Cardiac septum (tissue), 1 donor: Measurements from ENCODE around the gene GYG1. TPM values are rescaled to one million over a fixed set of nuclear protein-coding genes. Genes with fewer than 3 reads are reported as not detected.
"Not testable (repeated sequence)": the region's sequence is repeated elsewhere in the genome, so short reads cannot be mapped to it uniquely, and the experiment has no call there.

Experiments used
- DNase-seq: peaks from one replicate; pipeline ENCODE4 v3.0.0-alpha.2; 2020; ENCODE audit warnings: low spot score
- intact Hi-C: fragments of 100-400 bp; cut with DNase I; formaldehyde crosslinking; loops from one replicate; pipeline ENCODE4 v1.14.0; 2022
- total RNA-seq: library from RNA; stranded (reverse); fragmentation: NEBNext Ultra II Directional; extraction: Animal tissue kit (Norgen Biotek cat#: 25700); gene quantifications from one replicate; pipeline ENCODE4 v1.2.1, GENCODE V29; 2021
- donor health status: DM: no; HTN: no; CAD: no.

The GYG1 gene
- total RNA-seq, 1 donor from 2014 or later = 123 TPM

DNA sequence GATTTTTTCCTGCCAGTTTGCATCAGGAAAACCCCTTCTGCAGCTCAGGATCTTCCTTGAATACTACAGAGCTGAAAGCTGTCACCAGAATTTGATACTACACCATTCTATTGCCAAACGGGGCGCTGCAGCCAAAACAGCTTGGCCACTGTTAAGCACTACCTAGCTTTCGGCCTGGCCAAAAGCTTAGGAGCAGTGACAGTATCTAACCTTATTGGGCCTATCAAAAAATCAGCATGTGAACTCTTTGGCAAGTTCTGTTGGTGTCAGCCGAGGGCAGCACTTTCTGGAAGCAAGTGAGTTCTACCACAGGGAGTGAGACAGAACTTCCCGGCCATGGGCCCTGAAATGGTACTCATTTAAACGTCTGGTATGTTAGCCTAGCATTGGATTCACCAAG is 16.1 kb upstream of the GYG1 start:
- DNase-seq = no peak
- intact Hi-C loops = no loop called here

DNA sequence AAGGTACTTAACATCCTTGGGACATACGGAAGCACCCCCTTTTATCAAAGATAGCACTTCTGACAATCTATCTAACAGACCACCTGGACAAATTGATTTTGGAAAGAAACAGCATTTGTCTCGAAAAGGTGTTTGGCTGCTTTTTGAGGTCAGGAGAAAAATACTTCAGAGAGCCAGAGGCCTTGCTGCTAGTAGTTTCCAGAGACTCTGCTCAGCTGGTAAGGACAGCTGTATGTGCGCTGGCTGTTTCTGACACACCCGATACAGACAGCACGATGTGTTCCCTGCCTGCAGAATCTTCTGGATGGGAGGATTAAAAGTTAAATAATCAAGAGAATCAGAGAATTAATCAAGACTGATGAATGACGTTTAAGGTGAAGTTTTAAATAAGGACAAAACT is 15.6 kb upstream of the GYG1 start:
- DNase-seq = no peak
- intact Hi-C loops = no loop called here

DNA sequence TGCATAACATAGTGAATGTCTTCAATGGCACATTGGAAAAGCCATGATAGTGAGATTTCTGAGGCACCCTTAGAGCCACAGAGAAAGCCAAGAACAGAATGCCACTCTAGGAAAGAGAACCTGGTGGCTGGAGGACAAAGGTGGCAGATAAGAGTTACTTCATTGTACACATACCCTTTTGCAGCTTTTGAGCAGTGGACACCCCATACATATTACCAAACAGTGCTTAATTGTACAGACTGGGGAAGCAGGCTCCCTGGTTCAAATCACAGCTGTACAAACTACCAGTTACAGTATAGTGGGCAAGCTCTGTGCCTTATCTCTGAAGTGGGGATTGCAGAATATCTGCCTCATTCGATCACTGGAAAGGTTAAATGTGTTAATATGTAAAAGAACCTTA is 10.1 kb upstream of the GYG1 start:
- intact Hi-C loops = no loop called here
- DNase-seq = no peak

DNA sequence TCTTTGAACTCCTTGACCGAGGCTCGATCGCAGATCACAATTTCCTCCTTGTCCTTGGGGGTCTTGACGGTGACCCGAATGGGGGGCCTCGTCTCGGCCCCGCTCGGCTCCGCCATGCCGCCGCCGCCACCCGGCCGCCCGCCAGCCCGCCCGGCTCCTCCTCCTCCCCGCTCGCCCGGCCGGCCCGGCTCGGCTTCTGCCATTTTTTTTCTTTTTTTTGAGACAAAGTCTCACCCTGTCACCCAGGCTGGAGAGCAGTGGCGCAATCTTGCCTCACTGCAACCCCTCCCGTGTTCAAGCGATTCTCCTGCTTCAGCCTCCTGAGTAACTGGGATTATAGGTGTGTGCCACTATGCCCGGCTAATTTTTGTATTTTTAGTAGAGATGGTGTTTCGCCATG is 3.8 kb upstream of the GYG1 start:
- intact Hi-C loops, DNase-seq: not testable (repeated sequence)

DNA sequence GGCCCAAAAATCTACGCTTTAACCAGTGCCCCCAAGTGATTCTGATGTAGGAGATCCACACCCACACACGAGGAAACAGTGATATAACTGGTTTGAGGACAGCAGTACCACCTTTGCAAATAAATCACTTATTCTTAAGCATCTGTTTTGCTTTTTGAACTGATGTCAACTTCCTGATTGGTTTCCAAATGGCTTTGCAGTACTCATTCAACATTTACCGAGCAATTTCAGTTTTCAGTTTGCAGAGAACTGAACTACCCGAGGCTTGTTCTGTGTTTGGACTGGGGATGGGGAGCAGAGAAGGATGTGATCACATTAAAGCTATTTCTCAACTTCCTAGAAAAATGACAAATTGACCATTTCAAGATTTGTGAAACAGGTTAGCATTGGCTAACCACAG is 1.1 kb upstream of the GYG1 start:
- DNase-seq = no peak
- intact Hi-C loops = loop anchor here (2.0 kb wide), 1 partner anchor 97 kb away; the partner anchor contains the start of gene HLTF

DNA sequence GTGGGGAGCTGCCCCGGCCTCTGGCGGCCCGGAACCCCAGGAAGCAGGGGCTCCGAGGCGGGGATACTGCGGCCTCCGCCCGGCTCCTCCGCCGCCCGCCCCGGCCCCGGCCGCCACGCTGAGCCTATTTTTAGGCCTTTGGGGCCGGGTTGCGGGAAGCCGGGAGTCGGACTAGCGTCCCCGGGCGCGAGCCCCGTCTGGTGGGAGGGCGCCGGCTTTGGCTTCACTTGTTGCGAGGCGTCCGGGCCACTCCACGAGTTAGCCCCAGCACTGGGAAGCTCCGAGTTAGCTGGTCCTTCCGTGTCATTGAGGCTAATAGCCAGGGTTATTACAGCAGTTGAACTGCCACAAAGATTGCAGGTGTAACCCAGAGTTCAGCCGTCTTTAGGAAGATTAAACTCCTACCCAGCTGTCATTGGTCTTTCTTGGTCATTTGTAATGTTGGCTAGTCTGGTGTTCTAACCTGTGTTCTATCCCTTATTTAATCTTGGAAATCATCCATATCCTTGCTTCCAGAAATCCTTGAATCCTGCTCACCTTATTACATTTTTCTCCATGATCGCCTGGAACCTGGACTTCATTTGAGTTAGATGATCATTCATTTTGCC is 791 bp downstream of the GYG1 start:
- DNase-seq = peak; percentile 83
- intact Hi-C loops = no loop called here

DNA sequence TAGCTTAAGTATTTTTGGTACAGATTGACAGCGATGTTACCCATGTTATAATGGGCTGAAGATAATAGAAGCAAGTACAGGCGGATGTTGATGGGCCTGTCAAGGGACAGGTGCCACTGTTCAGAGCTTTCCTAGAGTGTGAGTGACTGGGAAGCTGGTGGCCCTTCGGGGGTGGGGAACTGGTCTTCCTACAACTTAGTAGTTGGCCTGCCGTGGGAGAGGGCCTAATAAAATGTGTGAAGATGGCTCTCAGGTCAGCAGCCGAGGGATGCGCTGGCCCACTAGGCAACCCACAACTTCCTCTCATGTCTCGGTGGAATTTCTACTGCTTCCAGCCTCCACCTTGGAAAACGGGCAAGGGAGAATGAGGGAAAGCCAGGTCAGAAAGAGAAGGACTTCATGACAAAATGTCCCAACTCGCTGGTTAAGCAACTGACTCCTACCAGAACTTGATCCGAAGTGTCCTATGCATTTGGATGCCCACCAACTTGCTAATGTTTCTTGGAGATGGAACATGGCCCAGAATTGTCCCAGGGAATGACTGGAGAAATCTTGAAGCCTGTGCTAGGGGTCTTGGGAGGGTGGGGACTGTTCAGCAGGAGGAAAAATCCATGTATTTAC is 1.4 kb downstream of the GYG1 start:
- no peak for DNase-seq
- intact Hi-C loops = no loop called here

DNA sequence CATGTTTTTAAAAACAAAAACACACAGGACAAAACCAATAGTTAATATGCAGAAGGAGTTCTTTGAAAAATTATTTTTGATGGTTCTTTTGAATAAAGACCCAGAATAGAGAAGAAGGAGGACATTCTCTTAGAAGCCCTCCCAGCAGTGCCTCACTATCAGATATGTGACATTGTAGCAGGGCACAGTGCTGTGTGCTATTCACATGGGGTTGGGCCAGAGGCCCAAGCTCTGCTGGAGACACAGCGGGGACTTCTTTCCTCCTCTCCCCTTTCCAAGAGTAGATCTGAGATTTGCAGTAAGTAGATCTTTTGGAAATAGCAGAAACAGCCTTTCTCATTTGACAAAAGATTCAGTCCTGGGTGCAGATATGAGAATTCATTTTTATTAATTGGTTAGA is 6.3 kb downstream of the GYG1 start:
- intact Hi-C loops = no loop called here
- DNase-seq = no peak

DNA sequence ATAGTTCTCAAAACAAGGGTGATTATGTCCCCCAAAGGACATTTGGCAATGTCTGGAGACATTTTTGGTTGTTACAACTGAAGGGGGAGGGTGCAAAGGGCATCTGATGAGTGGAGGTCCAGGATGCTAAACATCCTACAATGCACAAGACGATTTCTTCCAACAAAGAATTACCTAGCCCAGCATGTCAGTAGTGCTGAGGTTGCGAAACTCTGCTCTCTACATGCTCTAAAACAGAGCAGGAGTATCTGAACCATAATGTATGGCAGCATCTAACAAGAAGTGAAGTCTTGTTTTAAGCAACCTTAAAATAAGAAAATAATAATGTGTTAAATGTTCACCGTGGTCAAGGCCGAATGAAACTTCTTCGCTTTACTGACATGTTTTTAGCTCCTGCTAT is 7.0 kb downstream of the GYG1 start:
- intact Hi-C loops = no loop called here

DNA sequence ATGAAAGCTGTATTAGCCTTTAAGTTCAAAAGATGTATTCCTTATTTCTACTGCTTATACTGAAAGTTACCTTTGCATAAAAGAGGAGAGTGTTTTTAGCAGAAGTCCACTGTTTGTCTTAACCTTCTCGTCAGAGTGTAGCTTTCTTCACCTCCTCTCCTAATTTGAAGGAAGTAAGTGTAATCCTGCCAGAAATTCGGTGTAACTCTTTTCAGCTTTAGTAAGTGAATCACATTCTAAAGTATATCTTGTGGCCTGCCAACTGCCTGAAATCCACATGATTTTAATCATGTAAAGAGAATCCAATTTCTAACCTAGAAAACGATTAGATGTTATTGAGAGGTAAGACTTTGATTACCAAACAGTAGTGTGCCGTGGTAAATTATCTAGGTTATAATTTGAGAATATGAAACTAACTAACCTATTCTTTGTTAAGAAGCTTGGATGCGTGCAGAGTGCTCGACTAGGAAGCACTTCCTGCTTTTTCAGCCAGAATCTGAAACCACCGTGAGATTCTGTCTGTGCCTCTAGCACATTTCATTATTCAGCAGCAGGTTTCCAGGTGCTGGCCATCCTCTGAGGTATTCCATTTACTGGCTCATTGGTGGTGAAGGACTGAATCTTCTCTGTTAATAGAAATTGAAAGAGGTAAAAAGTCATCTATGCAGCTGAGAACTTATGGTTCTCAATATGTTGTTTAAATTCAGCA is 7.5 kb downstream of the GYG1 start:
- no peak for DNase-seq
- intact Hi-C loops = no loop called here

More for the DNA sequence above, 7.0 kb downstream of the GYG1 start:
- DNase-seq = no peak

DNA sequence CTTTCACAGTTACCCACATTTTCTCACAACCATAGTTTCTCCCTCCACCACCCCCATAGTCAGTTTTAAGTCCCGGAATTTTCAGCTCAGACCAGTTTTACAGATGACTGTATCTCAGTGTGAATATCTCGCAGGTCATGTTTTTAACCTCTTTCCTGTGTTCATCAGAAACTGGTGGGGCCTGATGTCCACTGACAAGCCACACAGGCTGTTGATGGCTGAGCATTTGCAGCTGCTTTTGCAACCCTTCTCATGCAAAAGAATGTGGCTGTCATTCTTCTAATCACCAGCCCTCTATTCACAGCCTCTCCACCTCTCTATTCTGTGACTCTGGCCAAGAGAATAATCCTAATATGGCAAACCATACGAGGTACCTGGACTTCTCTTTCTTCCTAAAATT is 8.5 kb downstream of the GYG1 start:
- intact Hi-C loops = no loop called here

DNA sequence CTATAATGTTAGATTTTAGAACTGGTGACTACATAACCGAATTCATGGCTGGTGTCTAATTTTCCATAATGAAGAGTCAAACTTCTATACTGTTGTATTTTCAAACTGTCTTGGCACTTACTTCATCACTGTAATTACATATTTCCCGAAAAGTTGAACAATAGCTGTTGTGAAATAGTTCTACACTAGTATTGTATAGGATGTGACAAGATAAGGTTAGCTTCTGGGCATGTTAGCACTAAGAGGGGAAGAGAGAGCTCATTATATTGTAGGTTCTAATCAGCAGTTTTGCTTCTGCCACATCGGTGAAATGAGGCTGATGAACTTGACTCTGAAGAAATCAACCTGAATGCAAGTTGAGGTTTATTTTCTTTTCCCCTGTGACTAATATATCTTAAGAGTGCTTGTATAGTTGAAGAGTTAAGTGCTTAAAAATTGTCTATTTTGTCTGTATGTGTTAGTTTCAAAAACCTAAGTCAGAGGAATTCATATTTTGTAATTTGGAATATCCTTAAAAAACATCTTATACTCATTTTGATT is 8.9 kb downstream of the GYG1 start:
- intact Hi-C loops = no loop called here
- no peak for DNase-seq

More for the DNA sequence above, 8.5 kb downstream of the GYG1 start:
- no peak for DNase-seq

DNA sequence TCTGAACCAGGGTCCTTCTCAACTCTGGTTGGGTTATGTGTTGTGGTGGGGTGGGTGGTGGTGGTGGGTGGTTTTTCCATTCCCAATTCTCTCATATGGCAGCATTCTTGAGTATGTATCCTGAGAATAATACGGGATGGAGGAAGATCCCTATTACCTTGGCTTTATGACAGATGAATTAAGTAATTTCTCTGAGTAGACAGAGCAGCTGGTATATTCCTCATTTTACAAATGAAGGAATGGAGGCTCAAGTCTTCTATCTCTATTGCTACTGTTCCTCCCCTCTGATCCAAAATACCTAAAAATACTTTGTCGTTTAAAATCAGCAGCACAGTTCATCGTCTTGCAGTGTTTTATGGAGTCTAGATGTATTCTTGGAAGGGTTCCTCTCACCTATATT is 10.4 kb downstream of the GYG1 start:
- intact Hi-C loops = no loop called here
- no peak for DNase-seq

DNA sequence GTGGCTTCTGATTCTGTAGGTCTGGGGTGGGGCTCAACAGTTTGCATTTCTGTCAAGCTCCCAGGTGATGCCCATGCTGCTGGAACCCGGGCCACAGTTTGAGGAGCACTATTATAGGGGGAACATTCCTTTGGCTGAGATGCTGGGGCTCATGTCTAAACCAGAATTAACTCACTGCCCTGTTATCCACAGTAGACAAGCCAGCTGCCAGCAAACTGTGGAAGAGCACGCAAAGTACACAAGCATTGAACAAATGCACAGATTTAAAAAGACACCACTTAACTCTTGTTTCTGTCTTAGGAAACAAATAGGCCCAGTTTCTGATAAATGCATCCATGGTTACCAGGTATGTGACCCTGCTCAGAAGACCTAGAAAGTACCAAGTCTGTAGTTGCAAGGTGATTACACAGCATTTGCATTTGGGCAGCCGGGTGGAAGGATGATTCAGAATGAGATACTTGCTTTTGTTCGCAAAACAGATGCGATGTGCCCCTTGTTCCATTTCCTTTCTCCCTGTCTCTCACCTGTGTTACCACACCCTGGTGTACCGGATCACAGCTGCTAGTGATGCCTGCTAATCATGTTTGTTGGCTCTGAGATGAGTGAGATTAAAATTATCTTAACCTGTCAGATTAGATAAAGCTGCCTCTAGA is 12.4 kb downstream of the GYG1 start:
- intact Hi-C loops = no loop called here
- DNase-seq = no peak

DNA sequence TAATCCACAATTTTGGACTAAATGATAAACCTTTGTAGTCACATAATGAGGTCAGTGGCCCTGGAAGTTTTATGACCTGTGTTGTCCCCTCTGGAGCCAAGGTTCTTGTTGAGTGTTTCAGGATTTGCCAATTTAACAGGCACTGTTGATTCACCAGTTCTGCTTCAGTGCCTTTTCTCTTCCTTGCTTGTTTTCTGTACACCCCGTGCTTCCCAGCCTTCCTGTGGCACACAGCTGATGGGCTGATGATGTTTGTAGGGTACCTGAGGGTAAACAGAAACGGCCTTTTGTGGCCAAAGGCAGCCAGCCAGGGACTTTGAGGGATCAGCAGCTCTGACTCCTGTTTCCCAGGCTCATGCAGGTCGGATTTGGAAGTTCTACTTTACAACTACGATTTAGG is 13.3 kb downstream of the GYG1 start:
- no peak for DNase-seq
- intact Hi-C loops = no loop called here

DNA sequence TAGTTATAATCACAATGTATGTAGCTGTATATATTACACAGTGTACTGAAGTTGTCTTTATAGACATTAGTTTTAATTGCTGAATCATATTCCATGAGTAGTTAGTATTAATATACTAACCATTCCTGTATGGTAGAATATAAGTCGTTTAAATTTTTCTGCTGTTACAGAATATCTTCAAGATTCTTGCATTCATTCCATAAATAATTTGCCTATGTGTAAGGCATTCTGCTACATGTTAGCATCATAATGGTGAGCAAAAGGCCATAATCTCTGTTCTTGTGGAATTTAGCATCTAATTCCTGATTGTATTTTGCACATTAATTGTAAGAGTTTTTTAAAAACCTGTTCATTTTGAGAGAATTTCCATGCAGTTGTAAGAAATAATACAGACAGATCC is 14.1 kb downstream of the GYG1 start:
- no peak for DNase-seq
- intact Hi-C loops = no loop called here

DNA sequence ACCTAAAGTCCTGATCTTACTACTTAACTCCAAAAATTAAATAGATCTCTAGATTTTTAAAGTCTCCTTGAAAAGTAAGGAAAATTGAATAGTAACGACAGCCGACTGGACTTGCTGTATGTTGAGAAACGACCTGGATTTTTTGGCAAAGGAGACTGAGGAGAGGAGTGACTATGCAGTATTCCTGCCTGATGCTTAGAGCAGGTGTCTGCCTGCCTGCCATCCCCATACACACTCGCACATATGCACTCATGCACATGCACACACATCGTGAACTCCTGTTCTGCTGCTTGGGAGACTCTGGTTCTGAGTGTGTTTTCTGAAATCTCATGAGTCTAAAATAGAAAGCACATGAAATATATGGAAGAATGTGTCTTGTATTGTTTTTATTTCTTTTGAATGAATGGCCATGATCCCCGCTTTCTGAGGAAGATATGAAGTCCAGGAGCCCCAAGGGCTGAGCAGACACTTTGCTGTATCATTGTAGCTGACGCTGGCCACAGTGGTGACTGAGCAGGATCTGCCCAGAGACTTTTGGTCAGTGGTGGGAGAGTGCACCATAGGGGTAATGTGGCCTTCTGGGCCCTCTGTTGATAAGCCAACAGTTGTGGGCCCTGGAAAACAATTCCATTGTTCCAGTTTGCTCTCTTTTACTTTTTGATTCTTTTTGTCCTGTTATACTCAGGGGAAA is 16.4 kb downstream of the GYG1 start:
- intact Hi-C loops = no loop called here
- DNase-seq = no peak

DNA sequence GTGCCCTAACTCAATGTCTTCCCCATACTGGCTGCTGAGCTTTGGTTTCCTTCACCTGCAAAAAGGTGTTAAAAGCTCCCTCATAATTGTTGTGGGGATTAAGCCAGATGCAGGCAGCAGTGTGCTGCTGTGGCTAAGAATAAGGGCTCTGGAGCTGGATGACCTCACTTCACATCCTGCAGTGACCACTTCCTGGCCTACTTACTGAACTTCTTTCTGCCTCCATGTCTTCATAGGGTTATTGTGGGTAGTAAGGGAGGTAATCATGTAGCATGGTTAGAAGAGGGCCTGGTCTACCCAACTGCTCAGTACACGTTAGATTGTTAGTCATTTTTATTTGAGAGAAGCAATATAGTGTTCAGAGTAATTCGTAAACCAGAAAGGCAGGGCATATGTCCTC is 18.4 kb downstream of the GYG1 start:
- intact Hi-C loops = no loop called here
- no peak for DNase-seq

DNA sequence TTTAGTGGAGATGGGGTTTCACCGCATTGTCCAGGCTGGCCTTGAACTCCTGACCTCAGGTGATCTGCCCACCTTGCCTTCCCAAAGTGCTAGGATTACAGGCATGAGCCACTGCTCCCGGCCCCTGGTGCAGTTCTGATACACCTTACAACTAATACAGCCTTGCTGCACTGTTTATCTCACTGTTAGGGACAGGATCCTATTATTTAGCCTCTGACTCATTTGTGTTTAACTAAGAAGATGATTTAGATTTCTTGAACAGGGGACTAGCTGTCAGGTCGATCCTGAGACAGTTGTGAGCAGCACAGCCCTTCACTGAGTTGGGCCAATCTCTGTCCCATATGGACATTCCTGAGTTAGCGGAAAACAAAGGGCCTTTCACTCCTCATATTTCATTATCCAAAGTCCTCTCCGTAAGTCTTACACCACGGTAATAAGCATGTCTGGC is 19.2 kb downstream of the GYG1 start:
- DNase-seq = no peak
- intact Hi-C loops = no loop called here

DNA sequence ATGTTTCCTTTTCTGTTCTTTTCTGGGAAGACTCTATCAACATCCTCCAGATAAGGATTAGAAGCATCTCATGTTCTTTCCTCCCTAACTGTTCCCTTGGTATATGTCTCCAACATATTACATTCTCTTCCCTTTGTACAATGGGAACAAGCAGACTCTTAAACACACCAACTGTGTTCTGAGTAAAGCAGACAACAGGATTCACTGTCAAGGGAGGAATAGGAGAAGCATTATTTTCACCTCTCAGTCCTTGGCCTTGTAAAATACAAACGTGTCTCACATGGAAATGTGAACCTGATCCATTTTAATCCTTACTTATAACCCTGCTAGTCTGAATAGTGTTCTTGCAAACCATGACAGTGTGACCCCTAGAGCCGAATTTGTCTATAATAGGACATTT is 19.6 kb downstream of the GYG1 start:
- intact Hi-C loops = no loop called here
- no peak for DNase-seq
